C4-2B (cell line): ENCODE measurements around the gene ATRNL1.

Experiments used
- ZFX ChIP-seq: fragments of 450-650 bp; IDR thresholded peaks from 2 replicates; pipeline ENCODE4 v1.6.1; 2017
- TF ChIP-seq, protein P1 (sequence below): fragments of 450-650 bp; conservative IDR thresholded peaks from 2 replicates; pipeline ENCODE4 v1.5.1; 2017; ENCODE audit warnings: mild to moderate bottlenecking

DNA sequence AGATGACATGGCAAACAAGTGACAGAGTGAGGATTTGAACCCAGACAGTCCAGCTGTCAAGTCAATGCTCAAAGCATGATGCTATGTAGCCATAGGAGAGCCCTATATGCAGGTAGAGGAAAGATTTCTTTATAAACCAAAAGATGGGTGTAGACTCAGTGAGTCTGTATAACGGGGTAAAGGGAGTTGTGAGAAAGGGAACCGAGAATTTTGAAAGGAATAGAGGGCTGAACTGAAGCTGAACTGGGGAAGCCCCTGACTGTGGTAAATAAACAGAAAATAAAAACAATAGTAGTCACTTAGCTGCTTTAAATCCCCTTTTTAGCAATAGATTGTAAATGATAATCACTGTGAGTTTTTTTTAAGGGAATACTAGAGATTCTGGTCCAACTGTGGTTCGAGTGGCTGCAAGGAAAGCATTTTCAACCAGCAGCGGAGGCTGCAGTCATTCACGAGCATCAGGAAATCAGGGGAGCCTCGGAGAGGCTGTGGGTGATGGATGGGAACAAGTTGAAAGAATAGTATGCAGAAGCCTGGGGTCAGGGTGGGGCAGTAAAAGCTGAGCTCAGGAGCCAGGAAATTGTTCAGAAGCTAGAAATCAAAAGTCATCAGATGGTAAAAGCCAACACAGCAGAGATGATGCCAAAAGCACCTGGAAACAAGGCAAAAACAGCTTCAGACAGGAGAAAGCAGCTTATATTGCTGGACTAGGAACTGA is 786.4 kb downstream of the ATRNL1 start:
- TF ChIP-seq, protein P1, sequence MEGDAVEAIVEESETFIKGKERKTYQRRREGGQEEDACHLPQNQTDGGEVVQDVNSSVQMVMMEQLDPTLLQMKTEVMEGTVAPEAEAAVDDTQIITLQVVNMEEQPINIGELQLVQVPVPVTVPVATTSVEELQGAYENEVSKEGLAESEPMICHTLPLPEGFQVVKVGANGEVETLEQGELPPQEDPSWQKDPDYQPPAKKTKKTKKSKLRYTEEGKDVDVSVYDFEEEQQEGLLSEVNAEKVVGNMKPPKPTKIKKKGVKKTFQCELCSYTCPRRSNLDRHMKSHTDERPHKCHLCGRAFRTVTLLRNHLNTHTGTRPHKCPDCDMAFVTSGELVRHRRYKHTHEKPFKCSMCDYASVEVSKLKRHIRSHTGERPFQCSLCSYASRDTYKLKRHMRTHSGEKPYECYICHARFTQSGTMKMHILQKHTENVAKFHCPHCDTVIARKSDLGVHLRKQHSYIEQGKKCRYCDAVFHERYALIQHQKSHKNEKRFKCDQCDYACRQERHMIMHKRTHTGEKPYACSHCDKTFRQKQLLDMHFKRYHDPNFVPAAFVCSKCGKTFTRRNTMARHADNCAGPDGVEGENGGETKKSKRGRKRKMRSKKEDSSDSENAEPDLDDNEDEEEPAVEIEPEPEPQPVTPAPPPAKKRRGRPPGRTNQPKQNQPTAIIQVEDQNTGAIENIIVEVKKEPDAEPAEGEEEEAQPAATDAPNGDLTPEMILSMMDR = no peak
- TF ChIP-seq ZFX = no peak
